Panc1 (cell line): ENCODE results near the gene CYRIA. TPM values are rescaled to one million over a fixed set of nuclear protein-coding genes. Genes with fewer than 3 reads are reported as not detected.

Experiments
- ATAC-seq: fragments of 200-7000 bp; cut with Tn5 transposase; 2 replicates; pipeline ENCODE4 v1.9.1; 2020; ENCODE audit warnings: mild to moderate bottlenecking, moderate library complexity
- BruUV-seq: library from RNA; stranded (reverse); fragments of 400-500 nt; replicated peaks from 2 replicates; lab custom pipeline; 2021; lab: Mats Ljungman, UMichigan
- CTCF ChIA-PET: fragments of 300-600 bp; sonication (Branson Sonifier 250); formaldehyde crosslinking; loops from one replicate; lab custom pipeline; 2022; ENCODE audit warnings: antibody characterized with exemption; lab: Charles Lee
- POLR2A ChIA-PET: fragments of 300-600 bp; sonication (Branson Sonifier 250); formaldehyde crosslinking; loops from one replicate; lab custom pipeline; 2022; ENCODE audit warnings: antibody characterized with exemption; lab: Charles Lee
- DNase-seq: peaks from one replicate; pipeline ENCODE4 v3.0.0-alpha.2; 2010; ENCODE audit warnings: low read depth, low spot score
- H3K27ac ChIP-seq: 2 replicates; pipeline ENCODE4 v1.5.1; 2011; ENCODE audit warnings: mild to moderate bottlenecking, low read length, inconsistent platforms
- H3K27me3 ChIP-seq: fragments of 200-500 bp; sonication (Bioruptor generic); 2 replicates; pipeline ENCODE4 v1.6.0; 2014; ENCODE audit warnings: low read length, inconsistent platforms; ENCODE audit not compliant: control insufficient read depth, insufficient read depth
- H3K36me3 ChIP-seq: fragments of 200-500 bp; sonication (Bioruptor generic); 2 replicates; pipeline ENCODE4 v1.5.1; 2014; ENCODE audit warnings: inconsistent platforms, mild to moderate bottlenecking, low read length, moderate library complexity; ENCODE audit not compliant: control insufficient read depth, insufficient read depth
- H3K4me1 ChIP-seq: 2 replicates; pipeline ENCODE4 v1.5.1; 2011; ENCODE audit warnings: inconsistent platforms, mild to moderate bottlenecking, low read length, moderate library complexity; ENCODE audit not compliant: control insufficient read depth, insufficient read depth
- H3K4me3 ChIP-seq, 2 experiments: 2 replicates each; pipeline ENCODE4 v1.5.1; 2011 to 2012; ENCODE audit warnings: low read depth in 2 of 2, low read length in 2 of 2, mild to moderate bottlenecking in 2 of 2, inconsistent platforms in 1 of 2, moderate library complexity in 1 of 2
- H3K9me3 ChIP-seq: fragments of 200-500 bp; sonication (Bioruptor generic); 2 replicates; pipeline ENCODE4 v1.5.1; 2014; ENCODE audit warnings: low read depth, mild to moderate bottlenecking, inconsistent platforms, low read length, moderate library complexity; ENCODE audit not compliant: control insufficient read depth, insufficient read depth
- CTCF ChIP-seq: fragments of 450-650 bp; IDR thresholded peaks from 2 replicates; pipeline ENCODE4 v1.5.1; 2017; ENCODE audit warnings: mild to moderate bottlenecking
- POLR2AphosphoS5 ChIP-seq: IDR thresholded peaks from 2 replicates; pipeline ENCODE4 v1.6.1; 2012; ENCODE audit warnings: mild to moderate bottlenecking, low read depth, low read length, moderate library complexity
- REST ChIP-seq, 2 experiments: IDR thresholded peaks; 2 replicates each; pipeline ENCODE4 v1.6.1; 2011 to 2012; ENCODE audit warnings: low read depth in 2 of 2, control low read depth in 1 of 2, low read length in 1 of 2, mild to moderate bottlenecking in 1 of 2, moderate library complexity in 1 of 2; ENCODE audit not compliant: insufficient read depth in 1 of 2
- SIN3A ChIP-seq: IDR thresholded peaks from 2 replicates; pipeline ENCODE4 v1.6.1; 2012; ENCODE audit warnings: low read depth, mild to moderate bottlenecking, low read length, moderate library complexity, borderline replicate concordance; ENCODE audit not compliant: insufficient read depth
- TCF7L2 ChIP-seq: IDR thresholded peaks from 2 replicates; pipeline ENCODE4 v1.6.1; 2011; ENCODE audit warnings: mild to moderate bottlenecking, low read depth, low read length, inconsistent platforms
- in situ Hi-C: cut with HindIII; loops from 2 replicates; pipeline ENCODE4 v1.10.0; 2016; ENCODE audit warnings: low sequenced_read_pairs, low pct_unique_long_range_greater_than_20kb
- intact Hi-C: fragments of 100-400 bp; cut with micrococcal nuclease; formaldehyde crosslinking; loops from one replicate; pipeline ENCODE4 v1.10.0; 2022; ENCODE audit not compliant: unreplicated experiment
- total RNA-seq: library from RNA; stranded (reverse); gene quantifications from one replicate; pipeline ENCODE4 v1.2.1, GENCODE V29; 2021; ENCODE audit not compliant: unreplicated experiment

The CYRIA gene
- total RNA-seq, 1 experiment from 2014 or later, result 0.13 TPM

DNA sequence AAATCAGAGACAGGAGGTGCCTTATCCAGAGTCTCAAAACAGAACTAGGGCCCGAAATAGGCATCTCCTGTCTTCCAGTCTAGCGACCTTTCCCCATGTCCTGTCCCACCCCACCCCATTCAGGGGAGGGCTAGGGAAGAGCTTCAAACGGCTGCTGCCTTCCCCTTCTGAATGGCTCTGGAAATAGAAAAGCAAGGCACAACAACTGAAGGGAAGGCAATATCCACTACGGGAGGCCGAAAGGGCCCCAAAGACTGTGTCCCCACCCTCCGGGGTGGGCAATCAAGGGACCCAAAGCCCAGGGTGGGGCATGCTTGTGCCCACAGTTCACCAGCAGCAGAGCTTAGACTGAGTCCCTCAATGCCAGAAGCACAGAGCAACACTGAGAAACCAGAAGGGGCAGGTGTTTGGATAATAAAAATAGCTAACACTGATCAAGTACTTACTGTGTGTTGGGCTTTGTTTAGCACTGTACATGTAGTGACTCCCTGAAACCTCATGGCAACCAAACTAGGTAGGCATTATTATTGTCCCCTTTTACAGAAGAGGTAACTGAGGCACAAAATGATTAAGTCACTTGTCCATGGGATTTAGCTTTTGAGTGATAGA is 38.5 kb downstream of the CYRIA start:
- no peak for DNase-seq
- intact Hi-C loops, result no loop called here
- Histone ChIP-seq H3K27ac (no peak overlapping the region), H3K36me3 (no peaks in the 10 kb centered on the region), H3K4me3 (no peak overlapping the region), H3K4me1 (no peaks in the 10 kb centered on the region), H3K27me3 (no peaks in the 10 kb centered on the region), H3K9me3 (no peaks in the 10 kb centered on the region)
- no TSS peak for BruUV-seq
- TF ChIP-seq REST (IDR thresholded peaks at IDR 0.05; ENCODE audit: insufficient read depth in 1 of 2, low read depth in 2 of 2, low read length in 1 of 2) (no peak), SIN3A (no peak), CTCF (no peak), TCF7L2 (no peak), POLR2AphosphoS5 (no peak)
- no peak for ATAC-seq
- in situ Hi-C loops, result no loop called here
- ChIA-PET POLR2A (no interaction called here), CTCF (no interaction called here)

- H3K27ac ChIP-seq, result no peak overlapping the region
- H3K4me3 ChIP-seq, result no peak overlapping the region
- ChIA-PET CTCF (no interaction called here), POLR2A (no interaction called here)
- H3K9me3 ChIP-seq, result no peaks in the 10 kb centered on the region
- TF ChIP-seq CTCF (no peak), POLR2AphosphoS5 (no peak), TCF7L2 (no peak), REST (IDR thresholded peaks at IDR 0.05; ENCODE audit: insufficient read depth in 1 of 2, low read depth in 2 of 2, low read length in 1 of 2) (no peak), SIN3A (no peak)
- intact Hi-C loops, result no loop called here
- in situ Hi-C loops, result no loop called here
- no peak for DNase-seq
- no TSS peak for BruUV-seq
- H3K4me1 ChIP-seq, result no peaks in the 10 kb centered on the region
- H3K36me3 ChIP-seq, result no peaks in the 10 kb centered on the region
- no peak for ATAC-seq
- H3K27me3 ChIP-seq, result no peaks in the 10 kb centered on the region
Observed at GRCh38 chr2:16626497-16626896, 39.1 kb downstream of the CYRIA start.
